Naive thymus-derived CD4-positive, alpha-beta T cell (primary cell): ENCODE results near the gene COG1. TPM values are rescaled to one million over a fixed set of nuclear protein-coding genes. Genes with fewer than 3 reads are reported as not detected.

Source experiments
- ATAC-seq: fragments of 150-1000 bp; cut with Tn5 transposase; 2 replicates; pipeline ENCODE4 v1.10.0; 2021; ENCODE audit warnings: mild to moderate bottlenecking, moderate library complexity
- CTCF ChIA-PET: fragments of 350-600 bp; sonication (Branson Sonifier 250); formaldehyde crosslinking; loops from one replicate; lab custom pipeline; 2021; ENCODE audit warnings: antibody characterized with exemption; lab: Charles Lee
- POLR2A ChIA-PET: fragments of 350-600 bp; sonication (Branson Sonifier 250); formaldehyde crosslinking; loops from one replicate; lab custom pipeline; 2021; ENCODE audit warnings: antibody characterized with exemption, inconsistent platforms; lab: Charles Lee
- DNase-seq, 9 donors: peaks; one replicate each; pipeline versions ENCODE4 v3.0.0 to v3.0.0-alpha.2; 2020 to 2022; ENCODE audit warnings: mixed read lengths in 1 of 9
- H3K27ac ChIP-seq: one replicate; pipeline ENCODE4 v1.7.0; 2013; ENCODE audit warnings: mild to moderate bottlenecking, low read depth, low read length, moderate library complexity
- H3K27me3 ChIP-seq, 2 donors: one replicate each; pipeline ENCODE4 v1.7.0; 2013; ENCODE audit warnings: low read length in 2 of 2, mild to moderate bottlenecking in 2 of 2, moderate library complexity in 2 of 2; ENCODE audit not compliant: control insufficient read depth in 2 of 2, insufficient read depth in 2 of 2
- H3K36me3 ChIP-seq, 3 experiments: 1 replicate in 2 of 3; 2 replicates in 1 of 3; pipeline ENCODE4 v1.7.0; 2013; ENCODE audit warnings: low read length in 3 of 3, mild to moderate bottlenecking in 3 of 3, moderate library complexity in 1 of 3; ENCODE audit not compliant: insufficient read depth in 3 of 3, control insufficient read depth in 2 of 3
- H3K4me1 ChIP-seq, 2 donors: one replicate each; pipeline ENCODE4 v1.7.0; 2013; ENCODE audit warnings: low read length in 2 of 2, mild to moderate bottlenecking in 2 of 2, moderate library complexity in 1 of 2; ENCODE audit not compliant: control insufficient read depth in 2 of 2, insufficient read depth in 2 of 2
- H3K4me3 ChIP-seq: 2 replicates; pipeline ENCODE4 v1.7.0; 2013; ENCODE audit warnings: mild to moderate bottlenecking, low read length
- H3K9me3 ChIP-seq, 3 experiments: 1 replicate in 2 of 3; 2 replicates in 1 of 3; pipeline ENCODE4 v1.7.0; 2013; ENCODE audit warnings: low read length in 3 of 3; ENCODE audit not compliant: control insufficient read depth in 2 of 3
- H3K27ac Mint-ChIP-seq, 9 donors: one replicate each; pipeline ENCODE4 v1.8.0; 2020 to 2022; ENCODE audit warnings: mixed read lengths in 9 of 9, mild to moderate bottlenecking in 8 of 9, moderate library complexity in 5 of 9, inconsistent platforms in 2 of 9
- H3K27me3 Mint-ChIP-seq, 5 donors: one replicate each; pipeline ENCODE4 v1.8.0; 2021 to 2022; ENCODE audit warnings: mixed read lengths in 5 of 5, mild to moderate bottlenecking in 1 of 5
- H3K36me3 Mint-ChIP-seq, 5 donors: one replicate each; pipeline ENCODE4 v1.8.0; 2020 to 2022; ENCODE audit warnings: mixed read lengths in 5 of 5, mild to moderate bottlenecking in 3 of 5, inconsistent platforms in 1 of 5
- H3K4me1 Mint-ChIP-seq, 7 donors: one replicate each; pipeline ENCODE4 v1.8.0; 2020 to 2022; ENCODE audit warnings: mixed read lengths in 7 of 7, mild to moderate bottlenecking in 3 of 7, inconsistent platforms in 1 of 7
- H3K4me3 Mint-ChIP-seq, 10 donors: one replicate each; pipeline ENCODE4 v1.8.0; 2020 to 2022; ENCODE audit warnings: mild to moderate bottlenecking in 10 of 10, mixed read lengths in 10 of 10, moderate library complexity in 6 of 10, inconsistent platforms in 2 of 10
- H3K9me3 Mint-ChIP-seq, 11 donors: one replicate each; pipeline ENCODE4 v1.8.0; 2020 to 2022; ENCODE audit warnings: mixed read lengths in 11 of 11, mild to moderate bottlenecking in 4 of 11, inconsistent platforms in 1 of 11, moderate library complexity in 1 of 11
- intact Hi-C, 2 donors: fragments of 100-400 bp; cut with micrococcal nuclease; formaldehyde crosslinking; loops; one replicate each; pipeline ENCODE4 v1.15.1; 2023
- polyA plus RNA-seq, 2 donors: library from polyadenylated mRNA; unstranded; fragments of 300-500 nt; fragmentation: Illumina TruSeq; gene quantifications; one replicate each; pipeline ENCODE4 v1.2.3, GENCODE V29; 2021
- total RNA-seq, 6 experiments: library from RNA in 5 of 6; stranded (reverse) in 5 of 6; gene quantifications; 1 replicate in 5 of 6; 2 replicates in 1 of 6; pipeline ENCODE4 v1.2.3 and lab custom pipeline; 2021 to 2026

The COG1 gene
- total and polyA plus RNA-seq, 7 experiments from 2014 or later, result 25.2 to 92.7 (median 59.5) TPM

DNA sequence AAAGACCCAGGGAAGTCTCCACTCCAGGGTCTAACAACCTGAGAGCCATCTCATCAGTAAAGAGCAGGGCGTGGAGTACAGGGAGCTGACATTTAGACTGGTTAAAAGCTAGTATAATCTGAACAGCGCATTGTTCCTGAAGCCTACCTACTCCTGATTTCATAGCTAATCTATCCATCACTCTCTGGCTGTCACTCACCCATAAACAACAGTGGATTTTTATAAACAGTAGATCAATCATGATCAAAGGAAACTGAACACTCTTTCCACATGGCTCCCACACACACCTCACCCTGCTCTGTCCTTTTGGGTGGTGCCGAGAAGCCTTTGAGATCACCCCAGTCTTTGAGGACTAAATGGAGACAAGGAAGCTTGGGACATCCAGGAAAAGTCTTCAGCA lies 13.0 kb upstream of the COG1 start:
- Histone ChIP-seq H3K36me3 (no peaks in the 10 kb centered on the region), H3K4me1 (no peaks in the 10 kb centered on the region), H3K27ac (no peak overlapping the region), H3K9me3 (no peaks in the 10 kb centered on the region), H3K27me3 (no peaks in the 10 kb centered on the region), H3K4me3 (no peak overlapping the region)
- Mint-ChIP-seq H3K9me3 (peaks cover 0 to 3% (median 0%) of the 10 kb centered on the region in 11 donors), H3K4me1 (peaks cover 0 to 5% (median 0%) of the 10 kb centered on the region in 7 donors), H3K27me3 (no peaks in the 10 kb centered on the region), H3K27ac (no peak overlapping the region), H3K4me3 (no peak overlapping the region), H3K36me3 (peaks cover 0 to 5% (median 0%) of the 10 kb centered on the region in 5 donors)
- intact Hi-C loops, result no loop called here
- ChIA-PET CTCF (no interaction called here), POLR2A (no interaction called here)
- ATAC-seq, result no peak
- no peak for DNase-seq

DNA sequence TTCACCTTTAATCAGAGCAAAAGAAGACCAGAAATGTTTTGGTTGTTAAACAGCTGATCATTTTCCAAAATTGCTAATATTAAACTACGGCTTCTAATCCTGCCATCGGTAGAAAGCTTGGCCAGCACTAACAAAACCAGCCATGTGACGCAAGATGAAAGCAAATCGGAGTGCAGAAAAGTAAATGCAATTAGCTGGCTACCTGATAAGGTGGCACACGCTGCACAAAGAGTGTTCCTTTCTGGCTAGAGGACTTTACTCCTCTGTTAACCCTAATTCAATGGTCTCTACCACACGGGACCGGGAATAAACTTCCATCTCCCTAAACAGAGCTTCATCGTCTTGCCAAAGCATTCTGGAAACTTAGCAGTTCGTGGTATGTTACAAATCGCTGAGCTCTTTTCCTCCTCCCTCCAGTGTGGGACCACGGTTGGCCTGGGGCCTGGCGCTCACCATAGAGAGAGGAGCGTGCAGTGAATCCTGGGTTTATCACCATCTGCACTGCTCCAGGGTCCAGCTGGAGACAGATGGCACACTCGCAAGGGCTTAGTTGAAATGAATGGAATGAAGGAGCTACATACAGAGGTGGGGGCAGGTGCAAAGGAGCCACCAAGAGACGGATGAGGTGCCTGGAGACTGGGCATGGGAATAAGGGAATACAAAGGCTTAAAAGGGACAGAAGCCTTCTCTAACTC lies 10.1 kb upstream of the COG1 start:
- H3K4me1 Mint-ChIP-seq, result peaks cover 0 to 6% (median 0%) of the 10 kb centered on the region in 7 donors
- DNase-seq, result no peak
- CTCF ChIA-PET, result no interaction called here
- Histone ChIP-seq H3K27me3 (no peaks in the 10 kb centered on the region), H3K36me3 (no peaks in the 10 kb centered on the region), H3K4me3 (no peak overlapping the region), H3K4me1 (no peaks in the 10 kb centered on the region), H3K9me3 (no peaks in the 10 kb centered on the region), H3K27ac (no peak overlapping the region)
- no peak overlapping the region for H3K27ac Mint-ChIP-seq
- POLR2A ChIA-PET, result no interaction called here
- intact Hi-C loops, result no loop called here
- H3K4me3 Mint-ChIP-seq, result no peak overlapping the region
- peaks cover 0 to 1% (median 0%) of the 10 kb centered on the region in 5 donors for H3K36me3 Mint-ChIP-seq
- H3K9me3 Mint-ChIP-seq, result no peaks in the 10 kb centered on the region
- H3K27me3 Mint-ChIP-seq, result no peaks in the 10 kb centered on the region
- no peak for ATAC-seq

DNA sequence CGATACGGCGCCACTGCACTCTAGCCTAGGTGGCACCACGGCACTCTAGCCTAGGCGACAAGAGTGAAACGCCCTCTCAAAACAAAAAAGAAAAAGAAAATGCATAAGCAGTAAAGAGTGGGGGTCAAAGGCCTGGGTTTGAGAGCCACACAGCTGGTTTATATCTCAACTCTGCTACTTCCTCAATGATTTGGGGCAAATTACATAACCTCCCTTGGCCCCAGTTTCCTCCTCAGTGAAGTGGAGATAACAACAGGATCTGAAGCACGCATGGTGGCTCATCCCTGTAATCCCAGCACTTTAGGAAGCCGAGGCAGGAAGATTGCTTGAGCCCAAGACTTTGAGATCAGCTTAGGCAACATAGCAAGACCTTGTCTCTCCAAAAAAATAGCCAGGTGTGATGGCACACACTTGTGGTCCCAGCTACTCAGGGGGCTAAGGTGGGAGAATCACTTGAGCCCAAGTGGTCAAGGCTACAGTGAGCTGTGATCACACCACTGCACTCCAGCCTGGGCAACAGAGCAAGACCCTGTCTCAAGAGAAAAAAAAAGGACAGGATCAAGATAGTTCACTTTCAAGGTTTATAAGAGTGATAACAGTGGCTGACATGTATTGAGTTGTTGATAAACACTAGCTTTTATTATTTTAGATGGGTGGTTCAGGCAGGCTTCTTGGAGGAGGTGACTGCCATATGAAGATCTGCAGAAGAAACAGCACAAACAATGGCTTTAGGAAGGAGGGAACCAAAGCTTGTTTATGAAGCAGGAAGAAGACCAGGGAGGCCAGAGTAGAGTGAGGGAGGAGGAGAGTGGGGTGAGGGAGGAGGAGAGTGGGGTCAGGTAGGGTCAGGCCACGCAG lies 8.5 kb upstream of the COG1 start:
- H3K4me3 Mint-ChIP-seq, result no peak overlapping the region
- intact Hi-C loops, result no loop called here
- H3K27ac Mint-ChIP-seq, result no peak overlapping the region
- H3K36me3 Mint-ChIP-seq, result peaks cover 0 to 3% (median 0%) of the 10 kb centered on the region in 5 donors
- Histone ChIP-seq H3K36me3 (no peaks in the 10 kb centered on the region), H3K9me3 (no peaks in the 10 kb centered on the region), H3K4me3 (no peak overlapping the region), H3K27me3 (no peaks in the 10 kb centered on the region), H3K27ac (no peak overlapping the region), H3K4me1 (no peaks in the 10 kb centered on the region)
- H3K27me3 Mint-ChIP-seq, result no peaks in the 10 kb centered on the region
- ATAC-seq (no peak), DNase-seq (no peak)
- H3K4me1 Mint-ChIP-seq, result peaks cover 0 to 6% (median 0%) of the 10 kb centered on the region in 7 donors
- ChIA-PET POLR2A (no interaction called here), CTCF (no interaction called here)
- no peaks in the 10 kb centered on the region for H3K9me3 Mint-ChIP-seq

DNA sequence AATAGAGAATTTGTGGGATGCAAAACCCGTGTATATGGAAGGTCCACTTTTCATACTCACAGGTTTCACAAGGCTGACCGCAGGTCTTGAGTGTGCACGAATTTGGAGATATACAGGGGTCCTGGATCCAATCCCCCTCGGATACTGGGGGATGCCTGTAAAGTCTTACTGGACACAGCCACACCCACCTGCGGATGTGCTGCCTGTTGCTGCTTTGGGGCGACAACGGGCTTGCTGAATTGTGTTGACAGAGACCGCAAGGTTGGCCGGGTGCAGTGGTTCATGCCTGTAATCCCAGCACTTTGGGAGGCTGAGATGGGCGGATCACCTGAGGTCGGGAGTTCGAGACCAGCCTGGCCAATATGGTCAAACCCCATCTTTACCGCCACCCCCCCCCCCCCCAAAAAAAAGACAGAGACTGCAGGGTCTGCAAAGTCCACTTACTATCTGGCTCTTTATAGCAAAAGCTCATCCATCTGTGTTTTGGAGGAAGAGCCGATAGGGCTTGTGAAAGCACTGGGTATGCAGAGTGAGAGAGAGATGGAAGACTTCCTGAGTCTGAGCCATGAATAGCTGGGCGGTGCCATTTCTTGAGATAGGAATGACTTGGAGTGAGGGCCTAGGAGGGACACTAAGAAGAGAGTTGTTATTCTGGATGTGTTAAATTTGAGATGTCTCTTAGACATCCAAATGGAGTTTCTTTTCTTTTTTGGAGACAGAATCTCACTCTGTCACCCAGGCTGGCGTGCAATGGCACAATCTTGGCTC lies 6.4 kb upstream of the COG1 start:
- POLR2A ChIA-PET, result no interaction called here
- Mint-ChIP-seq H3K4me1 (peaks cover 0 to 13% (median 3%) of the 10 kb centered on the region in 7 donors), H3K27me3 (no peaks in the 10 kb centered on the region), H3K36me3 (peaks cover 0 to 3% (median 0%) of the 10 kb centered on the region in 5 donors), H3K27ac (no peak overlapping the region), H3K9me3 (no peaks in the 10 kb centered on the region), H3K4me3 (no peak overlapping the region)
- H3K4me3 ChIP-seq, result no peak overlapping the region
- no peak for ATAC-seq
- CTCF ChIA-PET, result no interaction called here
- no peak for DNase-seq
- H3K4me1 ChIP-seq, result no peaks in the 10 kb centered on the region
- no peaks in the 10 kb centered on the region for H3K27me3 ChIP-seq
- H3K36me3 ChIP-seq, result no peaks in the 10 kb centered on the region
- intact Hi-C loops, result no loop called here
- H3K27ac ChIP-seq, result no peak overlapping the region
- no peaks in the 10 kb centered on the region for H3K9me3 ChIP-seq

DNA sequence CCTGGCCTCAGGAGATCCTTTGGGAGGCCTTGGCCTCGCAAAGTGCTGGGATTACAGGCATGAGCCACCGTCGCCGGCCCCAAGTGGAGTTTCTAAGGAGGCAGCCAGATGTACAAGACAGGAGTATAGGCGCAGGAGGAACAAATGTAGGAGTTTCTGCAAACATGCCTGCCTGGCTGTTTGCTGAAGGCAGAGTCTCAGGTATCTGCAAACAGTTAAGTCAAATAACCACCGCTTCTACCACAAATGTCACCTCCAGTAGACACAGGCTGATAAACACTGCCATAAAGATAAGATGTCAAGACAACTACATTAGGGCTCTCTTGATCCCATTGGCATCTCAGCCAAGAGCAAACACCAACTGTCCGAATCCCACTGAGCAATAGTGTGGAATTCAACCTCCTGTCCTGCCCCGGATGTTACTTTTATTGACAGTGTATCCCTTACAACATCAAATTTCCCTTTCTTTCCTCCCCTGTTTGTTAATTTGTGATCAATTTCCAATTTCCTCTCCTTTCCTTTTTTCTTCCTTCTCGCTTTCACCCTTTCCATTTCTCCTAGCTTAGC lies 5.6 kb upstream of the COG1 start:
- H3K36me3 Mint-ChIP-seq, result peaks cover 0 to 2% (median 0%) of the 10 kb centered on the region in 5 donors
- intact Hi-C loops, result no loop called here
- ATAC-seq (no peak), DNase-seq (no peak)
- POLR2A ChIA-PET, result no interaction called here
- no peak overlapping the region for H3K4me3 Mint-ChIP-seq
- no peaks in the 10 kb centered on the region for H3K9me3 ChIP-seq
- no peak overlapping the region for H3K27ac Mint-ChIP-seq
- H3K27me3 Mint-ChIP-seq, result no peaks in the 10 kb centered on the region
- H3K27ac ChIP-seq, result no peak overlapping the region
- no peak overlapping the region for H3K4me3 ChIP-seq
- peaks cover 0 to 16% (median 5%) of the 10 kb centered on the region in 7 donors for H3K4me1 Mint-ChIP-seq
- H3K4me1 ChIP-seq, result peaks cover 5% of the 10 kb centered on the region in 2 donors
- H3K27me3 ChIP-seq, result no peaks in the 10 kb centered on the region
- no peaks in the 10 kb centered on the region for H3K36me3 ChIP-seq
- no peaks in the 10 kb centered on the region for H3K9me3 Mint-ChIP-seq
- CTCF ChIA-PET, result no interaction called here

DNA sequence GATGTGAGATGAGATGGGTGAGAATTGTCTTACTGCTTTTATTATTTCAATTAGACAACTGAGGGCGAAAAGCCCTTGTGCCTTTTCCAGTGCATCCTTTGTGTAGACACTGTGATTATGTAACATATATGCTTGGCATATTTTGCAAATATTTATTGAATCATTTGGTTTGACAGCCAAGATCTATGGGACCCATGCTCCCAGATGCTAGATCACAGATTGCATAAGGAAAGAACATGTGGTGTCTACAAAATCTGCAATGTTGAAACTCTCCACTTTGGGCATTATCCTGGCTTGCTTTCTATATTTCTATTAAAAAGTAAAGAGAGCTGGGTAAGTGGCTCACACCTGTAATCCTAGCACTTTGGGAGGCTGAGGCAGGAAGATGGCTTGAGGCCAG lies 4.8 kb upstream of the COG1 start:
- Mint-ChIP-seq H3K9me3 (no peaks in the 10 kb centered on the region), H3K4me3 (no peak overlapping the region), H3K36me3 (peaks cover 0 to 2% (median 0%) of the 10 kb centered on the region in 5 donors), H3K27me3 (no peaks in the 10 kb centered on the region), H3K27ac (no peak overlapping the region), H3K4me1 (peaks cover 0 to 17% (median 5%) of the 10 kb centered on the region in 7 donors)
- CTCF ChIA-PET, result interaction anchor here (1.1 kb wide), 1 partner anchor 461 kb away, joined by 3 read pairs; no protein-coding TSS in a partner anchor
- intact Hi-C loops, result no loop called here
- POLR2A ChIA-PET, result no interaction called here
- ATAC-seq (no peak), DNase-seq (no peak)
- Histone ChIP-seq H3K27ac (no peak overlapping the region), H3K4me3 (no peak overlapping the region), H3K36me3 (peaks cover 0 to 2% (median 0%) of the 10 kb centered on the region in 3 experiments), H3K4me1 (peaks cover 5% of the 10 kb centered on the region in 2 donors), H3K9me3 (no peaks in the 10 kb centered on the region), H3K27me3 (no peaks in the 10 kb centered on the region)
